Glutamatergic neuron (in vitro differentiated cells): Measurements from ENCODE around the gene ZDHHC16. TPM values are rescaled to one million over a fixed set of nuclear protein-coding genes. Genes with fewer than 3 reads are reported as not detected.
A peak's percentile ranks its signal among the peaks of the same experiment; 100 is the strongest.

ENCODE experiments used
- DNase-seq: peaks from one replicate; pipeline ENCODE4 v3.0.0; 2022
- H3K27ac Mint-ChIP-seq: one replicate; pipeline ENCODE4 v1.8.0; 2020; ENCODE audit warnings: mild to moderate bottlenecking, mixed read lengths, inconsistent platforms; ENCODE audit not compliant: unreplicated experiment
- H3K27me3 Mint-ChIP-seq: one replicate; pipeline ENCODE4 v1.8.0; 2020; ENCODE audit warnings: mild to moderate bottlenecking, moderate library complexity, mixed read lengths, inconsistent platforms; ENCODE audit not compliant: unreplicated experiment
- H3K36me3 Mint-ChIP-seq: one replicate; pipeline ENCODE4 v1.8.0; 2020; ENCODE audit warnings: mild to moderate bottlenecking, mixed read lengths, inconsistent platforms; ENCODE audit not compliant: unreplicated experiment
- H3K4me1 Mint-ChIP-seq: one replicate; pipeline ENCODE4 v1.8.0; 2020; ENCODE audit warnings: mild to moderate bottlenecking, low read depth, mixed read lengths, inconsistent platforms; ENCODE audit not compliant: unreplicated experiment
- H3K4me3 Mint-ChIP-seq: one replicate; pipeline ENCODE4 v1.8.0; 2020; ENCODE audit warnings: mild to moderate bottlenecking, mixed read lengths, inconsistent platforms; ENCODE audit not compliant: unreplicated experiment
- H3K9me3 Mint-ChIP-seq: one replicate; pipeline ENCODE4 v1.8.0; 2020; ENCODE audit warnings: mild to moderate bottlenecking, moderate library complexity, mixed read lengths, inconsistent platforms; ENCODE audit not compliant: unreplicated experiment
- total RNA-seq: library from RNA; stranded (reverse); fragmentation: NEBNext Ultra II Directional; extraction: Animal tissue kit (Norgen Biotek cat#: 25700); gene quantifications from one replicate; pipeline ENCODE4 v1.2.1, GENCODE V29; 2021; ENCODE audit not compliant: unreplicated experiment
- TF ChIP-seq, protein P1 (sequence below): fragments of 200-600 bp; sonication (generic); IDR thresholded peaks from one replicate; pipeline ENCODE4 v1.5.0; 2021; ENCODE audit not compliant: partially characterized antibody, unreplicated experiment

Gene ZDHHC16
- total RNA-seq, 1 donor from 2014 or later: 61.5 TPM

DNA sequence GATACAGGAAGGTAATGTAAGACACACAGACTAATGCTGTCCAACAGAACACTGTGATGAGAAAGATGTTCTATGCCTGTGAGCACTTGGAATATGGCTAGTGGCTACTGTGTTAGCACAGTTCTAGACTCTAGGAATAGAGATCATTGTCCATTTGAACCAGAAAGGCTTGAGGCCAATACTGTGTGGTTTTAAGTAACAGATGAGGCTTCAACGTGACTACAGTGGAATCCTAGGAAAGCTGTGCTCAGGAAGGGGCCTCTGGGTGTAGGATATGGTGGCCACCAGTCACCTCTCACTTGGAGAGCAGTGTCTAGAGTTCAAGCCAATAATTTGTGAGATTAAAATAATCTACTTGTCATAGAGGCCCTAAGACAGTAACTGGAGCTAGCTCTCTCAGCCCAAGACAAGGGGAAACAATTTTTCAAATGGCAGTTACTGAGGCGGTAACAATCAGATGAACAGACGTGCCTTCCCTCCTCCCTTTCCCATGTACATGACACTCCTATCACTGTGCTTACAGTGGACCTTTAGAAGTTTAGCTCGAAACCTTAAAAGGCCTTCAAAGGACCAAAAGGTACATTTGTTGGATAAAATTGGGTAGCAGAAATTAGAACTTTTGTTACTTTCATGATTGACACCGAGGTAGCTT lies 10.2 kb downstream of the ZDHHC16 start:
- no peak overlapping the region for H3K4me3 Mint-ChIP-seq
- peaks cover 12% of the 10 kb centered on the region for H3K36me3 Mint-ChIP-seq
- no peak overlapping the region for H3K27ac Mint-ChIP-seq
- TF ChIP-seq, protein P1, sequence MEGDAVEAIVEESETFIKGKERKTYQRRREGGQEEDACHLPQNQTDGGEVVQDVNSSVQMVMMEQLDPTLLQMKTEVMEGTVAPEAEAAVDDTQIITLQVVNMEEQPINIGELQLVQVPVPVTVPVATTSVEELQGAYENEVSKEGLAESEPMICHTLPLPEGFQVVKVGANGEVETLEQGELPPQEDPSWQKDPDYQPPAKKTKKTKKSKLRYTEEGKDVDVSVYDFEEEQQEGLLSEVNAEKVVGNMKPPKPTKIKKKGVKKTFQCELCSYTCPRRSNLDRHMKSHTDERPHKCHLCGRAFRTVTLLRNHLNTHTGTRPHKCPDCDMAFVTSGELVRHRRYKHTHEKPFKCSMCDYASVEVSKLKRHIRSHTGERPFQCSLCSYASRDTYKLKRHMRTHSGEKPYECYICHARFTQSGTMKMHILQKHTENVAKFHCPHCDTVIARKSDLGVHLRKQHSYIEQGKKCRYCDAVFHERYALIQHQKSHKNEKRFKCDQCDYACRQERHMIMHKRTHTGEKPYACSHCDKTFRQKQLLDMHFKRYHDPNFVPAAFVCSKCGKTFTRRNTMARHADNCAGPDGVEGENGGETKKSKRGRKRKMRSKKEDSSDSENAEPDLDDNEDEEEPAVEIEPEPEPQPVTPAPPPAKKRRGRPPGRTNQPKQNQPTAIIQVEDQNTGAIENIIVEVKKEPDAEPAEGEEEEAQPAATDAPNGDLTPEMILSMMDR: no peak
- H3K4me1 Mint-ChIP-seq: peaks cover 2% of the 10 kb centered on the region
- H3K9me3 Mint-ChIP-seq: peaks cover 9% of the 10 kb centered on the region
- DNase-seq: no peak
- peaks cover 17% of the 10 kb centered on the region for H3K27me3 Mint-ChIP-seq

DNA sequence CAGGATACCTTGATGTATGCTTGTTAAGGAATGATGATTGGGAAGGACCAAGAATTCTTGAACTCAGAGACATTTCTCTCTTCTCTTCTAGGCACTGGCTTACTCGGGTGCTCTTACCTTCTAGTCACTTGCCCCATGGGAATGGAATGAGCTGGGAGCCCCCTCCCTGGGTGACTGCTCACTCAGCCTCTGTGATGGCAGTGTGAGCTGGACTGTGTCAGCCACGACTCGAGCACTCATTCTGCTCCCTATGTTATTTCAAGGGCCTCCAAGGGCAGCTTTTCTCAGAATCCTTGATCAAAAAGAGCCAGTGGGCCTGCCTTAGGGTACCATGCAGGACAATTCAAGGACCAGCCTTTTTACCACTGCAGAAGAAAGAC lies 10.7 kb downstream of the ZDHHC16 start:
- TF ChIP-seq, protein P1: no peak
- Mint-ChIP-seq H3K9me3 (peaks cover 9% of the 10 kb centered on the region), H3K27ac (peak overlapping the region; percentile 12), H3K36me3 (peaks cover 12% of the 10 kb centered on the region), H3K4me3 (no peak overlapping the region), H3K27me3 (peaks cover 17% of the 10 kb centered on the region), H3K4me1 (peaks cover 2% of the 10 kb centered on the region)
- DNase-seq: no peak

DNA sequence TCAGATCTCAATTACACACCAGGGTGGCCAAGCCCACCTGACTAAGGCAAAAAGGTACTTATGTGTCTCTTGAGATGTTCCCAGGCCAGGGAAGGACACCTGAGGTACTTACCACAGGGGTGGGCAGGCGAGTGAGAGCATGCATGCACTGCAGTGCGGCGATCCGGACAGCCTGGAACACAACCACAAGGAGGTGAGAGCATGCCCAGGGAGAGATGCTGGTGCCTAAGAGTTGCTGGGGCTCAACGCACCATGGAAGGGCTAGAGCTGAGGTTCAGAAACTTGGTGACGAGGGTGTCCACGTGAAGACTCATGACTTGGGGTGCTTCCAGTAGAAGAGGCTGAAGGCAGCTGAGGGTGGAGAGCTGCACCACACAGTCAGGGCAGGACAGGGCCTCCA lies 13.1 kb downstream of the ZDHHC16 start:
- Mint-ChIP-seq H3K4me3 (no peak overlapping the region), H3K4me1 (no peaks in the 10 kb centered on the region), H3K9me3 (peaks cover 9% of the 10 kb centered on the region), H3K27me3 (peaks cover 5% of the 10 kb centered on the region), H3K27ac (no peak overlapping the region), H3K36me3 (peaks cover 4% of the 10 kb centered on the region)
- TF ChIP-seq, protein P1: no peak
- no peak for DNase-seq

DNA sequence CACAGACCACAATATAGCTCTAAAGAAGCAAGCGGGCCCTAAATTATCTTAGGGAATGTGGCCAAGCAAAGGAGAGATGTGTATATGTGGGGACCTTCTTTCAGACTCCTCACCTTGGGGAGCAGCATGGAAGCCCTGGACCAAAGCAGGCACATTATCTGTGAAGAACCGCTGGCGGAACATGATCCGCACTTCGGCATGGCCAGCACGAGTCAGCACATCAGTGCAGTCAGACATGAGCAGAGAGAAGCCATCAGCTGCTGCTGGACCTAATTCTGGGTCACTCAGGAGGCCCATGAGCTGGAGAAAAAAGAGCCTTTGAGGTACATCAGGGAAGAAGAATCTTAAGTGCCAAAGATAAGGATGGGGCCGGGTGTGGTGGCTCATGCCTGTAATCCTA lies 14.0 kb downstream of the ZDHHC16 start:
- H3K4me3 Mint-ChIP-seq: no peak overlapping the region
- no peak for DNase-seq
- H3K4me1 Mint-ChIP-seq: no peaks in the 10 kb centered on the region
- H3K27me3 Mint-ChIP-seq: peaks cover 5% of the 10 kb centered on the region
- H3K36me3 Mint-ChIP-seq: peaks cover 4% of the 10 kb centered on the region
- H3K27ac Mint-ChIP-seq: no peak overlapping the region
- H3K9me3 Mint-ChIP-seq: peaks cover 7% of the 10 kb centered on the region
- TF ChIP-seq, protein P1: no peak

DNA sequence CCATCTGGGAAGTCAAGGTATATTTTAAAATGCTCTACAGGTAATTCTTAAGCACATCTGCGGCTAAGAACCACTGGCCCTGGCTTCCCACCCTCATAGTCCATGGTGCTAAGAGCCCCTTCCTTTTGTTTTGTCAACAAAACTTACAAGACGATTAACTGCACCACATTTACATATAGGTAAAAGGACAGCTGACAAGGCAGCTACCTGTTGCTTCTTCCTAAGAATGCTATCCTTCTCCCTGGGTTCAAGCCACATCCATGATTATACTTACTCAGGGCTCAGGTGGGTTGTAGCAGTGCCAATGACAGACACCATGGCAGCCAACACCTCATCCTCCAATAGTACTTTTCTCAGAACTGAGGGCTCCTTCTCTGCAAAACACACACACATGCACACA lies 16.3 kb downstream of the ZDHHC16 start:
- H3K27me3 Mint-ChIP-seq: peaks cover 5% of the 10 kb centered on the region
- H3K4me3 Mint-ChIP-seq: no peak overlapping the region
- H3K36me3 Mint-ChIP-seq: peaks cover 4% of the 10 kb centered on the region
- H3K27ac Mint-ChIP-seq: no peak overlapping the region
- H3K9me3 Mint-ChIP-seq: peaks cover 2% of the 10 kb centered on the region
- DNase-seq: no peak
- no peaks in the 10 kb centered on the region for H3K4me1 Mint-ChIP-seq
- TF ChIP-seq, protein P1: no peak
